GM21390 (cell line): ENCODE measurements around the gene ADAM12.

Experiments
- ATAC-seq: cut with Tn5 transposase; IDR thresholded peaks from one replicate; pipeline ENCODE4 v1.9.1; 2021; ENCODE audit not compliant: unreplicated experiment

ADAM12 gene

GRCh38 chr10:126317751-126318150 is 70.5 kb downstream of the ADAM12 start:
- ATAC-seq: no peak

GRCh38 chr10:126315494-126316177 is 72.6 kb downstream of the ADAM12 start:
- no peak for ATAC-seq

DNA sequence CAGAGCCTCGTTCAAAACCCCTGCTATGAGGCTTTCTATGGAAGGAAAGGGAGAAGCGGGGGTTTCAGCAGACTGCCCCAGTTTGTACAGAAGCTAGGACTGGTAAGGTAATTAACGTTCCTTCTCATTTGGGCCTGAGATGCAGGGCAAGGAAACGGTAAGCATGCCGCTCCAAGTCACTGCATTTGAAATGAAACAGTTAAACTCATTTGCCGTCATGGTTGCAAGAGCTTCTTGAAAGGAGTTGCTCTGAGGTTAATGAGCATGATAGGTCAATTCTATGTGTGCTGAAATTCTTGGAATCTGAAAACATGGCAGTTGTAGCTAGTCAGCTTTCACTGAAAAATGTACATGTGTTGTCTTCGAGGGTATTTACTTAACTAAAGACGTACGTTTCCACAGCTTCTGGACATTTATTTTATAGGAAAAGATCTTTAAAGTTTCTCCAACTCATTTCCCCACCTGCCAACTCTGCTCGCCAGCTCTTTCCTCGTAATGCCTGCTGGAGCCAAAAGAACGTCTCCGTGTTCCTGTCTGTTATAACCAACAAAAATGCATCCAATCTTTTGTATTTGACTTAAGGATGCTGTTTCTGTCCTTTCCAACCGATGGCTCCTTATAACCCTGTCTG is 73.3 kb downstream of the ADAM12 start:
- ATAC-seq: no peak

GRCh38 chr10:126312167-126312566 is 76.1 kb downstream of the ADAM12 start:
- no peak for ATAC-seq

GRCh38 chr10:126309228-126309883 is 78.9 kb downstream of the ADAM12 start:
- no peak for ATAC-seq

DNA sequence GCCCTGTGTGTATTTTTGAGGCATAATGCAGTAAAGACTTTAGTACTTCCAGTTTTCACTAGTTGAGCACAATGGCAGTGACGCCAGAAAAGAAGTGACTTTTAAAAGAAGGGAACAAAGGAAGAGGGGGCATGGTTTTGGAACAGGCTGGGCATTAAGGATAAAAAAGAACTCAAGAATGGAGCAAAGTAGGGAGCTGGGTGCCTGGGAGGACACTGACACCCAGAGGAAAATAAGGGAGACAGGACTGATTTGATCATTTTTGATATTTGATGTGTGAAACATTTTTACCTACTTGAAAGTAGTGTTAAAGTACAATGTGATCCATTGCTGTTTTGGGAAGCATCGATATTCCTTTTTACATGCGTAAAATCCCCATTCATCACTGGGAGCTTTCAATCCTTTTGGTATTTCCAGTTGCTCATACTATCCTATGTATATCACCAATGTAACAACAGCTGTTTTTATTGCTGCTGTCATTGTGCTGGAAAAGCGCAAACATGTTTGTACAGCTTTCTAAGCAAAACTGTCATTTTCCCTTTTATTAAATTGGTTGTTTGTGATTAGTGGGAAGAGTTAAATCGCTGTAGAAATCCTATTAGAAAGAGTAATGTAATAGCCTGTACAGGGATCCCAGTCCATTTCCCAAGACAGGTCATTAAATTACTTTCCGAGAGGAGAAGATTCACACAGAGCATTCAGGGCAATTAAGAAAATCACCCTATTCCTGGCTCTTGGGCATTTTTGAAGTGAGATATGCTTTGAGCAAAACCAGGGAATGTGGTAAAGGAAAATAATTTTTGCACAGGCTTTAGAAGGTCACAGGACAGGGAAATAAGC is 85.2 kb downstream of the ADAM12 start:
- ATAC-seq: no peak

DNA sequence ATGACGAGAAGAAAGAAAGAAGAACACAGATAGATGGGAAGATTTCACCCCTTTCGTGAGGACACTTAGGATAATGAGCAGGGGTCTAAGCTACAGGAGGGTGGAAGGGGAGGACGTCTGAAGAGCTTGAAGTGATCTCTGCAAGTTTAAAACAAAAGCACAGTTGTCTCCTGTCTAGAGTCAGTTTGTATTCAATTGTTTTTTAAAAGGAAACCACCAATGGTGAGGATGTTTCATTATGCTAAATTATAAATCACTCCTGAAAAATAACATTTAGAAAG is 85.9 kb downstream of the ADAM12 start:
- ATAC-seq: no peak

DNA sequence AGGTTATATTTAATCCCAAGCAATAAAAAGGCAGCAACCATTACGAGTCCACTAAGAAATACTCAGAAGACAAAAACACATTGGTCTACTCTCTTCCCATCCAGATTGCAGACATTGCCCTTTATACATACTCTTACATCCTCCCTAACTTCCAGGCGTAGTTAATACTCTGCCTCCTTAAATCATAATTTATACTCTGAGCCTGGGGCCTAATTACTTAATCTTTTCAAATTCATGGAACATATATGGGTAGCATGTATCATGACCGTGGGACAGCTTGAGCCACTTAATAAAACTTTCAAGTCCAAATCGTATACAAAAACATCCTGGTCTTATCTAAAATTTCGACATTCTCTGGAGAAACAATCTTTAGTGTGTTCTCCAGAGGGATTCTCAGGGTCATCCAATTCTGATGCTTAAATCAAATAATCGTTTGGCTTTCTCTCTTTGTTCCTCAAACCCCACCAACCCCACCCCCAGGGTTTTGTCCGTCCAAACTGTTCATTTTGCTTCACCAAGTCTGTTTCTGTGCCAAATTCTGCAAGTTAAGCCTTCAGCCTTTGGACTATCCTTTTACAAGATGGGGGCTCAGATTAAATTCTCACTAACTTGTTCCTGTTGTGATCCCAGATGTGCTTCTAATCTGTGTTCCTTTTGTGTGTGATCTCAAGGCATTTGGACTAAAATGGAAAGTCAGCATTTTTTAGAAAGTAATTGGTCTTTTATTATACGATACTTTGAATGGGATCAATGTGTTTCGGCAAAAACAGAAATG is 86.4 kb downstream of the ADAM12 start:
- ATAC-seq: no peak

DNA sequence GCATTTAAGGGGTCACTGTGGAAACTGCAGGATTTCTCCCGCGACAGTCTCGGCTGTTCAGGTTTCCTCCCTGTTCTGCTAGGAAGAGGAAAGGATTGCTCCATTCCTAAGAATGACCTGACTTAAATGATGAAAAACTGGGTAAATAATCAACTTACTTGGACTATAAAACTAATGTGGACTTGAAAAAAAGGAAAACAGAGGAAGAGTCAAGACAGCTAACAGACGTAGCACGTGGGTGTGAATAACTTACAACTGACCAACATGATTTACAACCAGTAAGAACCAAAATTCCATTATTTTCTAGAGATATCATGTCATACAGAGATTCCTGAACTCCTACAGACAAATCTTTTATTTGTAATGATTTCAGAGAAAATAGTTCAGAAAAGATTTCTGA is 93.8 kb downstream of the ADAM12 start:
- no peak for ATAC-seq

DNA sequence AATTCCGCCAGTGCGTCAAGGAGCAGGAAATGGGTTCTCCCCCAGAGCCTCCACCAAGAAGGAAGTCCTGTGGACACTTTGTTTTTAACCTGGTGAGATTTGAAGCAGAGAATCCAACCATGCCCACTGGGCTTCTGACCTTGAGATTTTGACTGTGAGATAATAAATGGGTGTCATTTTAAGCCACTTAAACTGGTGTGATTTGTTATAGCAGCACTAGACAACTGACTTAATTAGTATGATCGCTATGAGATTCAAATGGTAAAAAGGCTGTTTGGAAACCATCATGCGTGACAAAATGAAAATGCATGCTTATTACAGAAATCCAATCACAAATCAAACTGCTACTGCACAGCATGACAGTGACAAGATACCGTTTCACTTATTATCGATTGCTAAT is 98.0 kb downstream of the ADAM12 start:
- no peak for ATAC-seq

DNA sequence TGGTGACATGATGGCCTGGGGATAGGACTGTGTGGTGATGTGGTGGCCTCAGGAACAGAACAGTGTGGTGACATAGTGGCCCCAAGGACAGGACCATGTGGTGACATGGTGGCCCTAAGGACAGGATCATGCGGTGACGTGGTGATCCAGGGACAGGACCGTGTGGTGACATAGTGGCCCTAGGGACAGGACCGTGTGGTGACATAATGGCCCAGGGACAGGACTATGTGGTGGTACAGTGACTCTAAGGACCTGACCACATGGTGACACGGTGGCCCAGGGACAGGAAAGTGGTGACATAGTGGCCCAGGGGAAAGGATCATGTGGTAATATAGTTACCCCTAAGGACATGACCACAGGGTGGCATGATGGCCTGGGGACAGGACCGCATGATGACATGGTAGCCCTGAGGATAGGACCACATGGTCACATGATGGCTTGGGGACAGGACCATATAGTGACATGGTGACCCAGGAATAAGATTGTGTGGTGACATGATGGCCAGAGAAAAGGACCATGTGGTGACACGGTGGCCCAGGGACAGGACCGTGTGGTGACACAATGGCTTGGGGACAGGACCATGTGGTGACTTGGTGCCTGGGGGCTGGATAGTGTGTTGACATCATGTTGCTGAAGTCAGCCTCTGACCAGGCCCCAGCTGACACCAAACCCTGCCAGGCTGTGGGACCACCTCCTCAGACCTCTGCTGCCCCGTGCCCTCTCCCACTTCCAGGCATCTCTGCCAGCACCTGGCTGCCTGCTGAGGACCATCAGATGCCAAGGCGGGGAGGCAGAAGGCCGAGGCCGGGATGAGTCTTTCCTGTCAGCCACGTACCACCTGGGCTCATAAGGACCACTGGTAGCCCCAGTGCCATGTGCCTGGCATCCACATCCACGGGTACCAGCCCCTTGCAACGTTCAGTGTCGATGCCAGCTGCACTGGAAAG is 99.5 kb downstream of the ADAM12 start:
- ATAC-seq: no peak

DNA sequence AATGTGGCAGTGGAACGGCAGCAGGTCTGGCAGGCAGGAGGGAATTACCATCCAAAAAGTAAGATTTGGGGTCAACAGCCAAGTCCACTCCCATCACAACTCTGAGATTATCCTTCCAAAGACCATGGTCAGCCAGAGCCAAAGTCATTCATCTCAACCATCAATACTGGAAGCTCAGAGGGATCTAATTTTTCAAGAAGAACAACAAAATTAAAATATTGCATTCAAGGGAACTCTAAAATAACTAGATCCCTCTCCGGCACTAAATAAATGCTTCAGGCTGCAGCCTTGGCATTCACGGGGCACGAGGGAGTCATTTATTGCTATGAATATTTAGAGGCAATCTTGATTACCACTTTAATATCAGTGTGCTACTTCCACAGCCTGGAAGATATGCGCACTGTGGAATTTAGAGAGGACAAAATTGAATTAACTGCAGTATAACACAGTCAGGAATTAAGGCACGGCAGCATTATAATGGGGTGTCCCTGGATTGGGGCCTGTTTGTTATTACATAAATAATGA is 102.0 kb downstream of the ADAM12 start:
- ATAC-seq: no peak

DNA sequence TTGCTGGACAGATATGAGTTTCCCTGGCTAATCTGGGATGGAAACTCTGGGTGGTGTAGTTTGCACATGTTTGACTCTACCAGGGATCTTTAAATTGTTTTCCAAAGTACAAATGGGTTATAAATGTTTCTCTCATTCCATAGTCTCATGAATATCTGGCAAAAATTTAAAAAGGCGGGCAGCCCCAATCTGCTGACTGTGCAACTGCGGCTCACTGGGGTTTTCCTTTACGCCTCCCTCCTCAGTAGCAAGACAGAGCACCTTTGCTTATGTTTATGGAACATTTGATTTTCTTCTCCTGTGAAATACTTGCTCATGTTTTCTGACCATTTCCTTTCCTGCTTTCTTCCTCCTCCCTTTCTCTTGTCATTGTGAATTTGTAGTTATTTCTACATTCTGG is 105.0 kb downstream of the ADAM12 start:
- no peak for ATAC-seq

DNA sequence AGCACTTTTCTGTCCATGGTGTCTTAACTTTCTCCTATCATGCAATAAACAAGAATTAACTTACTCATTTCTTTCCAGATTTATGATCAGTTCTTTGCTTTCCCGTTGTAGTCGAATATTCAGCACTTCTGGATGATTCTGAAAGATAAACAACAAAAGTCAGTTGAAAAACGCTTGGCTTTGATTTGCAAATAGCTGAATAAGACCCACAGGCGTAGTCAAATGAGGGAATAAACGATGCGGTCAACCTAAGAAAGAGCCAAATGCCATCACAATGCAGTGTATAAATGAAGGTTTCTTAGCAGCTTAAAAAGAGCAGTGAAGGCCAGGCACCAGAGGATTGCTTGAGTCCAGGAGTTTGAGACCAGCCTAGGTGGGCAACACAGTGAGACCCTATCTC is 109.4 kb downstream of the ADAM12 start:
- ATAC-seq: no peak

GRCh38 chr10:126277181-126277580 is 111.1 kb downstream of the ADAM12 start:
- ATAC-seq: no peak

DNA sequence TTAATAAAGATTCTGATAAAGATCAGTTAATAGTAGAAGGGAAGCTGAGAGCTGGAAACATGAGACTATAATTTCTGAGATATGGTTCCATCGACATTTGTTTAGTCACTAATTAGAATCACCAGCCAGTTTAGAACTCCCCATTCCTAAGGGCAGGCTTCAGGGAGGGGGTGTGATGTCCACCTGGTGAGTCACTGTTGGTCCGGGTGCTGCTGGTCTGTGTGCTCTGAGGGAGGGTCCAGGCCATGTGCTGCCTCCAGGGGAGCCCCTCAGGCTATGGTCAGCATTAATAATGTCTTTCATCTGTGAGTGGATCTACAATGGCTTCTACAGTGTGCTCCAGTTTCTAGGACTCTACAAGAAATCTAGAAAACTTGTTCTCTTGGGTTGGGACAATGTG is 115.8 kb downstream of the ADAM12 start:
- no peak for ATAC-seq

- ATAC-seq: no peak
Observed at GRCh38 chr10:126270111-126270510, 118.2 kb downstream of the ADAM12 start.

- no peak for ATAC-seq
Observed at GRCh38 chr10:126268013-126268920, 120.0 kb downstream of the ADAM12 start.
